H9 (cell line): ENCODE results near the gene SLC22A6. TPM values are rescaled to one million over a fixed set of nuclear protein-coding genes. Genes with fewer than 3 reads are reported as not detected.
"Not testable (repeated sequence)": the region's sequence is repeated elsewhere in the genome, so short reads cannot be mapped to it uniquely, and the experiment has no call there.

Experiments
- DNase-seq: peaks from one replicate; pipeline ENCODE4 v3.0.0-alpha.2; 2017
- H2AFZ ChIP-seq: one replicate; pipeline ENCODE4 v1.6.1; 2013; ENCODE audit warnings: mild to moderate bottlenecking, low read length, control low read depth, moderate library complexity
- H2AK5ac ChIP-seq: 2 replicates; pipeline ENCODE4 v1.6.1; 2013; ENCODE audit warnings: low read length, control low read depth, mixed read lengths; ENCODE audit not compliant: insufficient read length
- H2BK120ac ChIP-seq: one replicate; pipeline ENCODE4 v1.6.1; 2013; ENCODE audit warnings: low read depth, mild to moderate bottlenecking, low read length, control low read depth, inconsistent platforms; ENCODE audit not compliant: poor library complexity, severe bottlenecking
- H2BK12ac ChIP-seq: 2 replicates; pipeline ENCODE4 v1.6.1; 2013; ENCODE audit warnings: low read length, control low read depth, mixed read lengths, low read depth; ENCODE audit not compliant: insufficient read length
- H2BK15ac ChIP-seq: 2 replicates; pipeline ENCODE4 v1.6.1; 2013; ENCODE audit warnings: low read depth, low read length, control low read depth
- H2BK20ac ChIP-seq: one replicate; pipeline ENCODE4 v1.6.1; 2013; ENCODE audit warnings: low read depth, mild to moderate bottlenecking, low read length, control low read depth, inconsistent platforms; ENCODE audit not compliant: poor library complexity, severe bottlenecking
- H2BK5ac ChIP-seq: 2 replicates; pipeline ENCODE4 v1.6.1; 2013; ENCODE audit warnings: low read length, control low read depth, mixed read lengths; ENCODE audit not compliant: insufficient read length
- H3K14ac ChIP-seq: 2 replicates; pipeline ENCODE4 v1.6.1; 2013; ENCODE audit warnings: low read length, control low read depth; ENCODE audit not compliant: insufficient read depth
- H3K18ac ChIP-seq: 2 replicates; pipeline ENCODE4 v1.6.1; 2013; ENCODE audit warnings: low read depth, mild to moderate bottlenecking, mixed read lengths, low read length, control low read depth; ENCODE audit not compliant: insufficient read length
- H3K23ac ChIP-seq: 2 replicates; pipeline ENCODE4 v1.6.1; 2013; ENCODE audit warnings: low read length, control low read depth, mixed read lengths, low read depth; ENCODE audit not compliant: insufficient read length
- H3K23me2 ChIP-seq: 2 replicates; pipeline ENCODE4 v1.6.1; 2013; ENCODE audit warnings: low read depth, mild to moderate bottlenecking, mixed read lengths, low read length, control low read depth; ENCODE audit not compliant: insufficient read length, poor library complexity, severe bottlenecking
- H3K27ac ChIP-seq: 2 replicates; pipeline ENCODE4 v1.5.1; 2013; ENCODE audit warnings: low read length, control low read depth, mixed read lengths, low read depth; ENCODE audit not compliant: insufficient read length
- H3K27me3 ChIP-seq: 2 replicates; pipeline ENCODE4 v1.6.1; 2013; ENCODE audit warnings: low read length, control low read depth, inconsistent platforms; ENCODE audit not compliant: insufficient read depth
- H3K4ac ChIP-seq: 2 replicates; pipeline ENCODE4 v1.6.1; 2013; ENCODE audit warnings: low read depth, mild to moderate bottlenecking, control low read depth, inconsistent platforms, low read length, moderate library complexity
- H3K4me1 ChIP-seq: 2 replicates; pipeline ENCODE4 v1.6.1; 2013; ENCODE audit warnings: low read length, control low read depth, inconsistent platforms; ENCODE audit not compliant: insufficient read depth
- H3K4me2 ChIP-seq: 2 replicates; pipeline ENCODE4 v1.6.1; 2013; ENCODE audit warnings: low read length, control low read depth, mixed read lengths; ENCODE audit not compliant: insufficient read length, insufficient read depth
- H3K56ac ChIP-seq: 2 replicates; pipeline ENCODE4 v1.6.1; 2013; ENCODE audit warnings: low read depth, mild to moderate bottlenecking, mixed read lengths, low read length, control low read depth; ENCODE audit not compliant: insufficient read length
- H3K79me1 ChIP-seq: 2 replicates; pipeline ENCODE4 v1.6.1; 2013; ENCODE audit warnings: low read depth, mild to moderate bottlenecking, moderate library complexity, low read length, control low read depth, inconsistent platforms; ENCODE audit not compliant: insufficient read depth, poor library complexity, severe bottlenecking
- H3K79me2 ChIP-seq: 2 replicates; pipeline ENCODE4 v1.6.1; 2013; ENCODE audit warnings: low read length, control low read depth, inconsistent platforms; ENCODE audit not compliant: insufficient read depth
- H3K9ac ChIP-seq: 2 replicates; pipeline ENCODE4 v1.6.1; 2013; ENCODE audit warnings: low read length, control low read depth, mixed read lengths; ENCODE audit not compliant: insufficient read length; ENCODE audit errors: extremely low read depth
- H3K9me3 ChIP-seq: one replicate; pipeline ENCODE4 v1.6.1; 2013; ENCODE audit warnings: low read depth, low read length, inconsistent platforms; ENCODE audit not compliant: control insufficient read depth
- H3T11ph ChIP-seq: one replicate; pipeline ENCODE4 v1.6.1; 2013; ENCODE audit warnings: mild to moderate bottlenecking, low read length, control low read depth, inconsistent platforms
- H4K20me1 ChIP-seq: one replicate; pipeline ENCODE4 v1.6.1; 2013; ENCODE audit not compliant: control insufficient read depth, insufficient read length, insufficient read depth
- H4K5ac ChIP-seq: 2 replicates; pipeline ENCODE4 v1.6.1; 2013; ENCODE audit warnings: low read depth, mild to moderate bottlenecking, mixed read lengths, low read length, control low read depth; ENCODE audit not compliant: insufficient read length
- H4K8ac ChIP-seq: replicated peaks from 2 replicates; pipeline ENCODE4 v1.6.1; 2013; ENCODE audit warnings: low read length, control low read depth, mixed read lengths, low read depth; ENCODE audit not compliant: insufficient read length
- H4K91ac ChIP-seq: 2 replicates; pipeline ENCODE4 v1.6.1; 2013; ENCODE audit warnings: low read depth, mild to moderate bottlenecking, moderate library complexity, mixed read lengths, low read length, control low read depth; ENCODE audit not compliant: insufficient read length
- H3K27ac Mint-ChIP-seq, 3 experiments: 2 replicates in 2 of 3; 3 replicates in 1 of 3; pipeline ENCODE4 v1.8.0; 2020 to 2021; ENCODE audit warnings: mixed read lengths in 3 of 3, mild to moderate bottlenecking in 1 of 3, moderate library complexity in 1 of 3
- H3K27me3 Mint-ChIP-seq: 2 replicates; pipeline ENCODE4 v1.8.0; 2021; ENCODE audit warnings: low read depth, mild to moderate bottlenecking, moderate library complexity, mixed read lengths
- H3K36me3 Mint-ChIP-seq, 3 experiments: 2 replicates in 2 of 3; 3 replicates in 1 of 3; pipeline ENCODE4 v1.8.0; 2020 to 2021; ENCODE audit warnings: low read depth in 3 of 3, mixed read lengths in 3 of 3; ENCODE audit not compliant: insufficient read depth in 1 of 3
- H3K4me1 Mint-ChIP-seq, 2 experiments: 2 replicates each; pipeline ENCODE4 v1.8.0; 2020; ENCODE audit warnings: mixed read lengths in 2 of 2
- H3K4me3 Mint-ChIP-seq, 2 experiments: 2 replicates in 1 of 2; 3 replicates in 1 of 2; pipeline ENCODE4 v1.8.0; 2020 to 2021; ENCODE audit warnings: mild to moderate bottlenecking in 2 of 2, mixed read lengths in 2 of 2, moderate library complexity in 1 of 2
- H3K9me3 Mint-ChIP-seq, 2 experiments: 2 replicates in 1 of 2; 3 replicates in 1 of 2; pipeline ENCODE4 v1.8.0; 2020; ENCODE audit warnings: mild to moderate bottlenecking in 2 of 2, mixed read lengths in 2 of 2, moderate library complexity in 1 of 2
- WGBS: extraction: QIAGEN DNeasy Blood & Tissue Kit; methylation state at CpG from one replicate; pipeline ENCODE4 v1.1.7; 2013; ENCODE audit warnings: missing lambda C conversion rate, low lambda C conversion rate, mixed read lengths; ENCODE audit not compliant: insufficient read length; ENCODE audit errors: extremely low coverage; 5-methylcytosine and 5-hydroxymethylcytosine counted together
- total RNA-seq: library from RNA; stranded (reverse); gene quantifications from 2 replicates; pipeline ENCODE4 v1.2.1, GENCODE V29; 2021

The SLC22A6 gene
- total RNA-seq, 1 experiment from 2014 or later = not detected

GRCh38 chr11:62937528-62937927 lies 47.2 kb downstream of the SLC22A6 start:
- H3K4ac ChIP-seq, H4K91ac ChIP-seq, H3K4me3 Mint-ChIP-seq, H2AFZ ChIP-seq, H3K14ac ChIP-seq, H3K79me2 ChIP-seq, H3K23me2 ChIP-seq, H2BK120ac ChIP-seq, H3K36me3 Mint-ChIP-seq, H3K9ac ChIP-seq, H3K18ac ChIP-seq, H3K9me3 ChIP-seq, H3K4me1 ChIP-seq, H3K9me3 Mint-ChIP-seq, DNase-seq, H4K20me1 ChIP-seq, H3T11ph ChIP-seq, H3K27me3 ChIP-seq, H2AK5ac ChIP-seq, H3K27me3 Mint-ChIP-seq, H3K27ac ChIP-seq, H2BK5ac ChIP-seq, H3K27ac Mint-ChIP-seq, H4K5ac ChIP-seq, H3K23ac ChIP-seq, H2BK15ac ChIP-seq, H2BK12ac ChIP-seq, H4K8ac ChIP-seq, H3K4me2 ChIP-seq, H2BK20ac ChIP-seq, H3K56ac ChIP-seq, H3K79me1 ChIP-seq: not testable (repeated sequence)
- no CpG with 5 or more reads among the region's 2 CpGs for WGBS
- H3K4me1 Mint-ChIP-seq = peaks cover 4 to 12% of the 10 kb centered on the region in 2 experiments; a peak in 3 of 4 replicates
